NCI-H524 treated with DMSO at 0.1 percent for 48 hours (cell line): ENCODE data around the gene SPACA6.
"Not testable (repeated sequence)": the region's sequence is repeated elsewhere in the genome, so short reads cannot be mapped to it uniquely, and the experiment has no call there.

Experiments used
- DNase-seq: peaks from one replicate; lab custom pipeline; 2025; lab: John Stamatoyannopoulos, UW

The SPACA6 gene

GRCh38 chr19:51737924-51738323 lies 44.8 kb downstream of the SPACA6 start:
- DNase-seq, result no peak

DNA sequence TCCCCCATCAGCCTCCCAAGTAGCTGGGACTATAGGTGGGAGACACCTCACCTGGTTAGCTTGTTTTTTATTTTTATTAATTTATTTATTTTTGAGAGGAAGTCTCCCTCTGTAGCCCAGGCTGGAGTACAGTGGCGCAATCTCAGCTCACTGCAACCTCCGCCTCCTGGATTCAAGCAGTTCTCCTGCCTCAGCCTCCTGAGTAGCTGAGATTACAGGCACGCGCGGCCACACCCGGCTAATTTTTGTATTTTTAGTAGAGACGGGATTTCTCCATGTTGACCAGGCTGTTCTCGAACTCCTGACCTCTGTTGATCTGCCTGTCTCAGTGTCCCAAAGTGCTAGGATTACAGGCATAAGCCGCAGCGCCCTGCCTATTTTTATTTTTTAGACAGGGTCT lies 45.4 kb downstream of the SPACA6 start:
- DNase-seq, result not testable (repeated sequence)

GRCh38 chr19:51739466-51740213 lies 46.5 kb downstream of the SPACA6 start:
- no peak for DNase-seq

- no peak for DNase-seq
These were observed 47.2 kb downstream of the SPACA6 start for GRCh38 chr19:51740356-51740755.

- DNase-seq, result no peak
These were observed 49.7 kb downstream of the SPACA6 start for GRCh38 chr19:51742789-51743188.

DNA sequence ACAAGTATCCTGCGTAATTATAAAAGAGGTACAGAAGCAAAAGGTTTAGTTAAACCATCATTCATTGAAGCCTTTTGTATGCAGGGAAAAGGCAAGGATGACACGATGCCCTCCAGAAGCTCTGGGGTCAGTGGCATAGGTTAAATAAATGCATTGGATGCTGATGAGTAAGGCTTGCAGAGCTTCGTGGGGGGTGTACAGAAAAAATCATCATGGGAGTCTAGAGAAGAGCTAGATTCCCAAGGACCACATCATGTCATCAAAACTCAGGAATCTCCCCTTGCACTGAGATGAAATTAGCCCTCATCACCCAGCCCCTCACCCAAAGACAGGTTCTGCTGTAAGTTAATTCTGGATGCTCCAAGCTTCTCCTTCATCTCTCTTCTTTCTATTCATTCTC lies 50.3 kb downstream of the SPACA6 start:
- no peak for DNase-seq

GRCh38 chr19:51746731-51747130 lies 53.6 kb downstream of the SPACA6 start:
- no peak for DNase-seq

- DNase-seq, result no peak
These were observed 56.8 kb downstream of the SPACA6 start for GRCh38 chr19:51749979-51750378.

- DNase-seq, result no peak
These were observed 57.4 kb downstream of the SPACA6 start for GRCh38 chr19:51750400-51751094.

GRCh38 chr19:51751655-51752054 lies 58.5 kb downstream of the SPACA6 start, which contains the start of gene FPR1:
TSS of gene FPR1 (minus strand) at chr19:51751878. CDS start at chr19:51746994, 4,884 bp downstream.
- no peak for DNase-seq

- DNase-seq, result no peak
These were observed 61.0 kb downstream of the SPACA6 start for GRCh38 chr19:51754109-51754508.

DNA sequence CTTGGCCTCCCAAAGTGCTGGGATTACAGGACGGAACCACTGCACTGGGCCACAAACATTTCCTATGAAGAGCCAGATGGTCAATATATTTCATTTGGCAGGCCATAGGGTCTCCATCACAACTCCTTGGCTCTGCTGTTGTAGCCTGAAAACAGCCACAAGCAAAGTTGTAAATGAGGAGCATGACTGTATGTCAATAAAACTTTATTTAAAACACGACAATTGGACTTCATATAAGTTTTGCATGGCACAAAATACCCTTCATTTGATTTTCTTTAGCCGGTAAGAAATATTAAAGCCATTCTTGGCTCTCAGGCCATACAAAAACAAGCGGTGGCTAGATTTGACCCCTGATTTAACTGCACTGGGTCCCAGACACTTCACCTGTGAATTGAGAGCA lies 61.6 kb downstream of the SPACA6 start:
- DNase-seq, result no peak
